H9 (cell line): ENCODE results near the gene ZCCHC4. TPM values are rescaled to one million over a fixed set of nuclear protein-coding genes. Genes with fewer than 3 reads are reported as not detected.

ENCODE experiments used
- DNase-seq: peaks from one replicate; pipeline ENCODE4 v3.0.0-alpha.2; 2017
- H2AFZ ChIP-seq: one replicate; pipeline ENCODE4 v1.6.1; 2013; ENCODE audit warnings: mild to moderate bottlenecking, low read length, control low read depth, moderate library complexity
- H2AK5ac ChIP-seq: 2 replicates; pipeline ENCODE4 v1.6.1; 2013; ENCODE audit warnings: low read length, control low read depth, mixed read lengths; ENCODE audit not compliant: insufficient read length
- H2BK120ac ChIP-seq: one replicate; pipeline ENCODE4 v1.6.1; 2013; ENCODE audit warnings: low read depth, mild to moderate bottlenecking, low read length, control low read depth, inconsistent platforms; ENCODE audit not compliant: poor library complexity, severe bottlenecking
- H2BK12ac ChIP-seq: 2 replicates; pipeline ENCODE4 v1.6.1; 2013; ENCODE audit warnings: low read length, control low read depth, mixed read lengths, low read depth; ENCODE audit not compliant: insufficient read length
- H2BK15ac ChIP-seq: 2 replicates; pipeline ENCODE4 v1.6.1; 2013; ENCODE audit warnings: low read depth, low read length, control low read depth
- H2BK20ac ChIP-seq: one replicate; pipeline ENCODE4 v1.6.1; 2013; ENCODE audit warnings: low read depth, mild to moderate bottlenecking, low read length, control low read depth, inconsistent platforms; ENCODE audit not compliant: poor library complexity, severe bottlenecking
- H2BK5ac ChIP-seq: 2 replicates; pipeline ENCODE4 v1.6.1; 2013; ENCODE audit warnings: low read length, control low read depth, mixed read lengths; ENCODE audit not compliant: insufficient read length
- H3K14ac ChIP-seq: 2 replicates; pipeline ENCODE4 v1.6.1; 2013; ENCODE audit warnings: low read length, control low read depth; ENCODE audit not compliant: insufficient read depth
- H3K18ac ChIP-seq: 2 replicates; pipeline ENCODE4 v1.6.1; 2013; ENCODE audit warnings: low read depth, mild to moderate bottlenecking, mixed read lengths, low read length, control low read depth; ENCODE audit not compliant: insufficient read length
- H3K23ac ChIP-seq: 2 replicates; pipeline ENCODE4 v1.6.1; 2013; ENCODE audit warnings: low read length, control low read depth, mixed read lengths, low read depth; ENCODE audit not compliant: insufficient read length
- H3K23me2 ChIP-seq: 2 replicates; pipeline ENCODE4 v1.6.1; 2013; ENCODE audit warnings: low read depth, mild to moderate bottlenecking, mixed read lengths, low read length, control low read depth; ENCODE audit not compliant: insufficient read length, poor library complexity, severe bottlenecking
- H3K27ac ChIP-seq: 2 replicates; pipeline ENCODE4 v1.5.1; 2013; ENCODE audit warnings: low read length, control low read depth, mixed read lengths, low read depth; ENCODE audit not compliant: insufficient read length
- H3K27me3 ChIP-seq: 2 replicates; pipeline ENCODE4 v1.6.1; 2013; ENCODE audit warnings: low read length, control low read depth, inconsistent platforms; ENCODE audit not compliant: insufficient read depth
- H3K4ac ChIP-seq: 2 replicates; pipeline ENCODE4 v1.6.1; 2013; ENCODE audit warnings: low read depth, mild to moderate bottlenecking, control low read depth, inconsistent platforms, low read length, moderate library complexity
- H3K4me1 ChIP-seq: 2 replicates; pipeline ENCODE4 v1.6.1; 2013; ENCODE audit warnings: low read length, control low read depth, inconsistent platforms; ENCODE audit not compliant: insufficient read depth
- H3K4me2 ChIP-seq: 2 replicates; pipeline ENCODE4 v1.6.1; 2013; ENCODE audit warnings: low read length, control low read depth, mixed read lengths; ENCODE audit not compliant: insufficient read length, insufficient read depth
- H3K56ac ChIP-seq: 2 replicates; pipeline ENCODE4 v1.6.1; 2013; ENCODE audit warnings: low read depth, mild to moderate bottlenecking, mixed read lengths, low read length, control low read depth; ENCODE audit not compliant: insufficient read length
- H3K79me1 ChIP-seq: 2 replicates; pipeline ENCODE4 v1.6.1; 2013; ENCODE audit warnings: low read depth, mild to moderate bottlenecking, moderate library complexity, low read length, control low read depth, inconsistent platforms; ENCODE audit not compliant: insufficient read depth, poor library complexity, severe bottlenecking
- H3K79me2 ChIP-seq: 2 replicates; pipeline ENCODE4 v1.6.1; 2013; ENCODE audit warnings: low read length, control low read depth, inconsistent platforms; ENCODE audit not compliant: insufficient read depth
- H3K9ac ChIP-seq: 2 replicates; pipeline ENCODE4 v1.6.1; 2013; ENCODE audit warnings: low read length, control low read depth, mixed read lengths; ENCODE audit not compliant: insufficient read length; ENCODE audit errors: extremely low read depth
- H3K9me3 ChIP-seq: one replicate; pipeline ENCODE4 v1.6.1; 2013; ENCODE audit warnings: low read depth, low read length, inconsistent platforms; ENCODE audit not compliant: control insufficient read depth
- H3T11ph ChIP-seq: one replicate; pipeline ENCODE4 v1.6.1; 2013; ENCODE audit warnings: mild to moderate bottlenecking, low read length, control low read depth, inconsistent platforms
- H4K20me1 ChIP-seq: one replicate; pipeline ENCODE4 v1.6.1; 2013; ENCODE audit not compliant: control insufficient read depth, insufficient read length, insufficient read depth
- H4K5ac ChIP-seq: 2 replicates; pipeline ENCODE4 v1.6.1; 2013; ENCODE audit warnings: low read depth, mild to moderate bottlenecking, mixed read lengths, low read length, control low read depth; ENCODE audit not compliant: insufficient read length
- H4K8ac ChIP-seq: replicated peaks from 2 replicates; pipeline ENCODE4 v1.6.1; 2013; ENCODE audit warnings: low read length, control low read depth, mixed read lengths, low read depth; ENCODE audit not compliant: insufficient read length
- H4K91ac ChIP-seq: 2 replicates; pipeline ENCODE4 v1.6.1; 2013; ENCODE audit warnings: low read depth, mild to moderate bottlenecking, moderate library complexity, mixed read lengths, low read length, control low read depth; ENCODE audit not compliant: insufficient read length
- H3K27ac Mint-ChIP-seq, 3 experiments: 2 replicates in 2 of 3; 3 replicates in 1 of 3; pipeline ENCODE4 v1.8.0; 2020 to 2021; ENCODE audit warnings: mixed read lengths in 3 of 3, mild to moderate bottlenecking in 1 of 3, moderate library complexity in 1 of 3
- H3K27me3 Mint-ChIP-seq: 2 replicates; pipeline ENCODE4 v1.8.0; 2021; ENCODE audit warnings: low read depth, mild to moderate bottlenecking, moderate library complexity, mixed read lengths
- H3K36me3 Mint-ChIP-seq, 3 experiments: 2 replicates in 2 of 3; 3 replicates in 1 of 3; pipeline ENCODE4 v1.8.0; 2020 to 2021; ENCODE audit warnings: low read depth in 3 of 3, mixed read lengths in 3 of 3; ENCODE audit not compliant: insufficient read depth in 1 of 3
- H3K4me1 Mint-ChIP-seq, 2 experiments: 2 replicates each; pipeline ENCODE4 v1.8.0; 2020; ENCODE audit warnings: mixed read lengths in 2 of 2
- H3K4me3 Mint-ChIP-seq, 2 experiments: 2 replicates in 1 of 2; 3 replicates in 1 of 2; pipeline ENCODE4 v1.8.0; 2020 to 2021; ENCODE audit warnings: mild to moderate bottlenecking in 2 of 2, mixed read lengths in 2 of 2, moderate library complexity in 1 of 2
- H3K9me3 Mint-ChIP-seq, 2 experiments: 2 replicates in 1 of 2; 3 replicates in 1 of 2; pipeline ENCODE4 v1.8.0; 2020; ENCODE audit warnings: mild to moderate bottlenecking in 2 of 2, mixed read lengths in 2 of 2, moderate library complexity in 1 of 2
- CTCF ChIP-seq: fragments of 200-600 bp; sonication (generic); conservative IDR thresholded peaks from 3 replicates; pipeline ENCODE4 v1.8.0; 2021; ENCODE audit warnings: antibody characterized with exemption, mild to moderate bottlenecking
- WGBS: extraction: QIAGEN DNeasy Blood & Tissue Kit; methylation state at CpG from one replicate; pipeline ENCODE4 v1.1.7; 2013; ENCODE audit warnings: missing lambda C conversion rate, low lambda C conversion rate, mixed read lengths; ENCODE audit not compliant: insufficient read length; ENCODE audit errors: extremely low coverage; 5-methylcytosine and 5-hydroxymethylcytosine counted together
- total RNA-seq: library from RNA; stranded (reverse); gene quantifications from 2 replicates; pipeline ENCODE4 v1.2.1, GENCODE V29; 2021

The ZCCHC4 gene
- total RNA-seq, 1 experiment from 2014 or later: 6.8 TPM

- no peak overlapping the region for H4K8ac ChIP-seq
- H3K27ac Mint-ChIP-seq: no peak overlapping the region
- no peak overlapping the region for H3K4me3 Mint-ChIP-seq
- no peaks in the 10 kb centered on the region for H3K27me3 ChIP-seq
- H4K20me1 ChIP-seq: no peaks in the 10 kb centered on the region
- H4K5ac ChIP-seq: no peak overlapping the region
- H3K23me2 ChIP-seq: no peaks in the 10 kb centered on the region
- no peak for DNase-seq
- H2AFZ ChIP-seq: no peak overlapping the region
- no peak overlapping the region for H4K91ac ChIP-seq
- H3K27me3 Mint-ChIP-seq: peaks cover 20% of the 10 kb centered on the region
- no peak overlapping the region for H2BK20ac ChIP-seq
- no peak overlapping the region for H2BK12ac ChIP-seq
- no peak overlapping the region for H2BK120ac ChIP-seq
- H3K9me3 Mint-ChIP-seq: no peaks in the 10 kb centered on the region
- no peak overlapping the region for H3K4ac ChIP-seq
- H2BK15ac ChIP-seq: no peak overlapping the region
- no peak overlapping the region for H3K56ac ChIP-seq
- H3K4me1 Mint-ChIP-seq: peaks cover 10% of the 10 kb centered on the region in 2 experiments
- H3K23ac ChIP-seq: no peak overlapping the region
- no peak overlapping the region for H3K27ac ChIP-seq
- no peaks in the 10 kb centered on the region for H3K4me1 ChIP-seq
- H3K36me3 Mint-ChIP-seq: no peaks in the 10 kb centered on the region
- H3K79me1 ChIP-seq: no peaks in the 10 kb centered on the region
- no peak overlapping the region for H2BK5ac ChIP-seq
- no peak overlapping the region for H3K9ac ChIP-seq
- H3K18ac ChIP-seq: no peak overlapping the region
- no peak overlapping the region for H3K4me2 ChIP-seq
- no peaks in the 10 kb centered on the region for H3K79me2 ChIP-seq
- no peaks in the 10 kb centered on the region for H3K9me3 ChIP-seq
- no peak overlapping the region for H3T11ph ChIP-seq
- TF ChIP-seq CTCF: no peak
- H2AK5ac ChIP-seq: no peak overlapping the region
- no peak overlapping the region for H3K14ac ChIP-seq
- WGBS: no CpG with 5 or more reads among the region's 4 CpGs
Observed at GRCh38 chr4:25301471-25301870, 11.1 kb upstream of the ZCCHC4 start.
